ENCODE measurements around the gene RBM38. TPM values are rescaled to one million over a fixed set of nuclear protein-coding genes. Genes with fewer than 3 reads are reported as not detected.

Gene RBM38
- total and polyA plus RNA-seq, 9 of the 15 experiments (the other 6 are each of a cell fraction or from before 2014, with no cell fraction given), result 0.28 to 82.4 (median 33.2) TPM

DNA sequence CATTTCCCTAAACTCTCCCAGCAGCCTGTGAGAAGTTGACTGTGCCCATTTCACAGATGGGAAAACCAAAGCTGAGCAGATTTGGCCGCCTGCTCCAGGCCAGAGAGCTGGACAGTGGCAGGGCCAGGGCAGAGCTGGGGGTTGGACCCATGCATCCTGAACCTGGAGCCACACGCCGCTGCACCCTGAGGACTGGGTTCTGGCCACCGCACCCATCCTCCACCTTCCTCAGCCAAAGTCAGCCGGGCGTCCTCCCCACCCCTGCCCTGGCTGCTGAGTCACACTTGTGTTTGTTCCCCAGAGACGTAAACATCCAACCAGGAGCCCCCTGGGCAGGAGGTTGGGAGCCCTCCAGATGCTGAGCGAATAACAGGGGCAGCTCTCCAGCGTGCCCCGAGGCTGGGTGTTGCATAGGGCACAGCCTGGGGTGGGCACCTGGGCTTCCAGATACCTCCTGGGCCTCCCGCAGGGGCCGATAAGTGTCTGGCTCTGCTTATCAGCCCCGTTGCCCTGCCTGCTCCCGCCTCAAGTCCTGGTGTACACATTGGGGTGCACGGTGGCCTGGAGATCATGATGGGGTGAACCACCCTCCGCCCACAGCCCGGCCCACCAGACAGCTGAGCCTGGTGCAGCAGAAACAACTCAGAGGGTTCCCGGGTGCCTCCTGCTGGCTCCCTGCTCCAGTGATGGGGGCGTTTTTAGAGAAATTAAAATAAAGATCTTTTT lies 23.8 kb downstream of the RBM38 start (continued):
- TF ChIP-seq E2F8 (IDR thresholded peaks at IDR 0.05; ENCODE audit: low read depth, partially characterized antibody) (no peak), FIP1L1 (IDR thresholded peaks at IDR 0.05; ENCODE audit: low read depth, low read length, poor library complexity, severe bottlenecking) (no peak), PCBP1 (IDR thresholded peaks at IDR 0.05; ENCODE audit: low read depth, low read length, poor library complexity, severe bottlenecking) (no peak), NFATC3 (IDR thresholded peaks at IDR 0.05) (no peak), ZNF174 (CRISPR knock-in tag; IDR thresholded peaks at IDR 0.05) (no peak), FUS (optimal IDR thresholded peaks at IDR 0.05; ENCODE audit: low read depth, low read length) (no peak), ZNF23 (CRISPR knock-in tag; IDR thresholded peaks at IDR 0.05) (no peak), MCM2 (IDR thresholded peaks at IDR 0.05; ENCODE audit: low read depth) (no peak), ZNF77 (CRISPR knock-in tag; IDR thresholded peaks at IDR 0.05) (no peak), ZBTB17 (CRISPR knock-in tag; IDR thresholded peaks at IDR 0.05) (peak; percentile 57; the same call in 1 of the 2 replicates), RAD51 (IDR thresholded peaks at IDR 0.05; ENCODE audit: borderline replicate concordance, low read depth) (peak; percentile 9; the same call in 1 of the 2 replicates), OTX1 (CRISPR knock-in tag; IDR thresholded peaks at IDR 0.05) (no peak), CREBBP (IDR thresholded peaks at IDR 0.05; ENCODE audit: low read depth, low read length) (no peak), ZBTB2 (IDR thresholded peaks at IDR 0.05) (peak; percentile 82), MTF1 (CRISPR knock-in tag; IDR thresholded peaks at IDR 0.05; ENCODE audit: borderline replicate concordance) (no peak), MEF2A (IDR thresholded peaks at IDR 0.05; ENCODE audit: control insufficient read depth, low read depth, low read length) (no peak), RCOR1 (IDR thresholded peaks at IDR 0.05; ENCODE audit: borderline replicate concordance in 1 of 2, low read depth in 2 of 2, low read length in 2 of 2) (peak; percentile 74 to 85), TBL1XR1 (IDR thresholded peaks at IDR 0.05; ENCODE audit: low read length in 2 of 2) (no peak), NR2C2 (CRISPR knock-in tag; IDR thresholded peaks at IDR 0.05) (no peak), NR2C2 (tag; IDR thresholded peaks at IDR 0.05) (no peak), SAFB2 (IDR thresholded peaks at IDR 0.05; ENCODE audit: borderline replicate concordance, low read depth, low read length, severe bottlenecking) (no peak), NR4A1 (CRISPR knock-in tag; IDR thresholded peaks at IDR 0.05) (no peak), NR4A1 (tag; IDR thresholded peaks at IDR 0.05) (peak; percentile 87; the same call in 1 of the 2 replicates), NUFIP1 (IDR thresholded peaks at IDR 0.05; ENCODE audit: partially characterized antibody) (no peak)
- TF ChIP-seq, protein P1, sequence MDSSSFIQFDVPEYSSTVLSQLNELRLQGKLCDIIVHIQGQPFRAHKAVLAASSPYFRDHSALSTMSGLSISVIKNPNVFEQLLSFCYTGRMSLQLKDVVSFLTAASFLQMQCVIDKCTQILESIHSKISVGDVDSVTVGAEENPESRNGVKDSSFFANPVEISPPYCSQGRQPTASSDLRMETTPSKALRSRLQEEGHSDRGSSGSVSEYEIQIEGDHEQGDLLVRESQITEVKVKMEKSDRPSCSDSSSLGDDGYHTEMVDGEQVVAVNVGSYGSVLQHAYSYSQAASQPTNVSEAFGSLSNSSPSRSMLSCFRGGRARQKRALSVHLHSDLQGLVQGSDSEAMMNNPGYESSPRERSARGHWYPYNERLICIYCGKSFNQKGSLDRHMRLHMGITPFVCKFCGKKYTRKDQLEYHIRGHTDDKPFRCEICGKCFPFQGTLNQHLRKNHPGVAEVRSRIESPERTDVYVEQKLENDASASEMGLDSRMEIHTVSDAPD (CRISPR knock-in tag; IDR thresholded peaks at IDR 0.05), result no peak
